C4-2B (cell line): Measurements from ENCODE around the gene PIMREG.

Source experiments
- CTCF ChIP-seq: fragments of 450-650 bp; conservative IDR thresholded peaks from 2 replicates; pipeline ENCODE4 v1.5.1; 2017; ENCODE audit warnings: mild to moderate bottlenecking
- ZFX ChIP-seq: fragments of 450-650 bp; IDR thresholded peaks from 2 replicates; pipeline ENCODE4 v1.6.1; 2017

GRCh38 chr17:6476076-6476809 lies 32.0 kb downstream of the PIMREG start:
- TF ChIP-seq CTCF (no peak), ZFX (no peak)
